Measurements from ENCODE around the gene APEX2. TPM values are rescaled to one million over a fixed set of nuclear protein-coding genes. Genes with fewer than 3 reads are reported as not detected.
A peak's percentile ranks its signal among the peaks of the same experiment; 100 is the strongest.

Gene APEX2
- total and polyA plus RNA-seq, 12 donors: 3.7 to 12.5 (median 9.6) TPM

GRCh38 chrX:54994668-54995351 is 5.4 kb upstream of the APEX2 start:
- H3K27me3 ChIP-seq: peaks cover 0 to 25% (median 0%) of the 10 kb centered on the region in 7 donors
- no peak for TF ChIP-seq CTCF (IDR thresholded peaks at IDR 0.05)
- intact Hi-C loops (cut with DNase I): no loop called here
- no peak overlapping the region for H3K4me3 ChIP-seq
- ATAC-seq: no peak
- no peak for DNase-seq
- H3K36me3 ChIP-seq: no peaks in the 10 kb centered on the region
- no peak overlapping the region for H3K27ac ChIP-seq
- no peaks in the 10 kb centered on the region for H3K9me3 ChIP-seq
- H3K4me1 ChIP-seq: peaks cover 0 to 7% (median 0%) of the 10 kb centered on the region in 9 donors
- 87 to 89% methylated on average over 6 of the region's 6 CpGs for WGBS, 2 donors

GRCh38 chrX:54995621-54996020 is 4.5 kb upstream of the APEX2 start:
- no peaks in the 10 kb centered on the region for H3K36me3 ChIP-seq
- no peaks in the 10 kb centered on the region for H3K9me3 ChIP-seq
- no peak for TF ChIP-seq CTCF (IDR thresholded peaks at IDR 0.05)
- peak overlapping the region in 1 of 10 donors; percentile 41 for H3K27ac ChIP-seq
- no peak for DNase-seq
- H3K27me3 ChIP-seq: peaks cover 0 to 25% (median 0%) of the 10 kb centered on the region in 7 donors
- peaks cover 0 to 8% (median 0%) of the 10 kb centered on the region in 9 donors for H3K4me1 ChIP-seq
- ATAC-seq: no peak
- intact Hi-C loops (cut with DNase I): no loop called here
- H3K4me3 ChIP-seq: no peak overlapping the region

GRCh38 chrX:55004231-55004630 is 4.1 kb downstream of the APEX2 start:
- intact Hi-C loops (cut with DNase I): loop anchor here in 3 of 10 donors (5.0 to 10.0 kb wide), 3 partner anchors 148 to 197 kb away; partner anchors contain the start of gene MAGED2 (in 1 of the 3)
- 93 to 100% methylated on average over 1 of the region's 1 CpG for WGBS, 2 donors
- no peak for TF ChIP-seq CTCF (IDR thresholded peaks at IDR 0.05)
- H3K4me3 ChIP-seq: no peak overlapping the region
- H3K9me3 ChIP-seq: no peaks in the 10 kb centered on the region
- ATAC-seq (no peak), DNase-seq (no peak)
- H3K4me1 ChIP-seq: peaks cover 0 to 50% (median 23%) of the 10 kb centered on the region in 9 donors
- H3K27me3 ChIP-seq: no peaks in the 10 kb centered on the region
- H3K27ac ChIP-seq: peak overlapping the region in 1 of 10 donors; percentile 14
- H3K36me3 ChIP-seq: peaks cover 0 to 45% (median 0%) of the 10 kb centered on the region in 9 donors

GRCh38 chrX:55005256-55005655 is 5.1 kb downstream of the APEX2 start:
- Histone ChIP-seq H3K27ac (peak overlapping the region in 1 of 10 donors; percentile 50), H3K27me3 (no peaks in the 10 kb centered on the region), H3K9me3 (no peaks in the 10 kb centered on the region), H3K4me1 (peaks cover 0 to 55% (median 24%) of the 10 kb centered on the region in 9 donors), H3K36me3 (peaks cover 0 to 45% (median 0%) of the 10 kb centered on the region in 9 donors), H3K4me3 (no peak overlapping the region)
- no peak for ATAC-seq
- no peak for DNase-seq
- intact Hi-C loops (cut with DNase I): loop anchor here in 1 of 10 donors (10.0 kb wide), 1 partner anchor 190 kb away; no protein-coding TSS in a partner anchor
- no peak for TF ChIP-seq CTCF (IDR thresholded peaks at IDR 0.05)
